ENCODE results near the gene NUMA1.

The NUMA1 gene, protein sequence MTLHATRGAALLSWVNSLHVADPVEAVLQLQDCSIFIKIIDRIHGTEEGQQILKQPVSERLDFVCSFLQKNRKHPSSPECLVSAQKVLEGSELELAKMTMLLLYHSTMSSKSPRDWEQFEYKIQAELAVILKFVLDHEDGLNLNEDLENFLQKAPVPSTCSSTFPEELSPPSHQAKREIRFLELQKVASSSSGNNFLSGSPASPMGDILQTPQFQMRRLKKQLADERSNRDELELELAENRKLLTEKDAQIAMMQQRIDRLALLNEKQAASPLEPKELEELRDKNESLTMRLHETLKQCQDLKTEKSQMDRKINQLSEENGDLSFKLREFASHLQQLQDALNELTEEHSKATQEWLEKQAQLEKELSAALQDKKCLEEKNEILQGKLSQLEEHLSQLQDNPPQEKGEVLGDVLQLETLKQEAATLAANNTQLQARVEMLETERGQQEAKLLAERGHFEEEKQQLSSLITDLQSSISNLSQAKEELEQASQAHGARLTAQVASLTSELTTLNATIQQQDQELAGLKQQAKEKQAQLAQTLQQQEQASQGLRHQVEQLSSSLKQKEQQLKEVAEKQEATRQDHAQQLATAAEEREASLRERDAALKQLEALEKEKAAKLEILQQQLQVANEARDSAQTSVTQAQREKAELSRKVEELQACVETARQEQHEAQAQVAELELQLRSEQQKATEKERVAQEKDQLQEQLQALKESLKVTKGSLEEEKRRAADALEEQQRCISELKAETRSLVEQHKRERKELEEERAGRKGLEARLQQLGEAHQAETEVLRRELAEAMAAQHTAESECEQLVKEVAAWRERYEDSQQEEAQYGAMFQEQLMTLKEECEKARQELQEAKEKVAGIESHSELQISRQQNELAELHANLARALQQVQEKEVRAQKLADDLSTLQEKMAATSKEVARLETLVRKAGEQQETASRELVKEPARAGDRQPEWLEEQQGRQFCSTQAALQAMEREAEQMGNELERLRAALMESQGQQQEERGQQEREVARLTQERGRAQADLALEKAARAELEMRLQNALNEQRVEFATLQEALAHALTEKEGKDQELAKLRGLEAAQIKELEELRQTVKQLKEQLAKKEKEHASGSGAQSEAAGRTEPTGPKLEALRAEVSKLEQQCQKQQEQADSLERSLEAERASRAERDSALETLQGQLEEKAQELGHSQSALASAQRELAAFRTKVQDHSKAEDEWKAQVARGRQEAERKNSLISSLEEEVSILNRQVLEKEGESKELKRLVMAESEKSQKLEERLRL (N-terminal part only)

GRCh38 chr11:72080326-72081183, at the start of gene NUMA1, which contains the start of gene LRRC51:
Gene NUMA1, minus strand, starts transcription at chr11:72080542. Its CDS starts 44,599 bp downstream, at chr11:72035943.
Gene LRRC51, plus strand, starts transcription at chr11:72080850. Its CDS starts 8,234 bp downstream, at chr11:72089084.
- peak; percentile 100 for DNase-seq

GRCh38 chr11:72129381-72129780, 49.0 kb upstream of the NUMA1 start:
- no peak for DNase-seq

DNA sequence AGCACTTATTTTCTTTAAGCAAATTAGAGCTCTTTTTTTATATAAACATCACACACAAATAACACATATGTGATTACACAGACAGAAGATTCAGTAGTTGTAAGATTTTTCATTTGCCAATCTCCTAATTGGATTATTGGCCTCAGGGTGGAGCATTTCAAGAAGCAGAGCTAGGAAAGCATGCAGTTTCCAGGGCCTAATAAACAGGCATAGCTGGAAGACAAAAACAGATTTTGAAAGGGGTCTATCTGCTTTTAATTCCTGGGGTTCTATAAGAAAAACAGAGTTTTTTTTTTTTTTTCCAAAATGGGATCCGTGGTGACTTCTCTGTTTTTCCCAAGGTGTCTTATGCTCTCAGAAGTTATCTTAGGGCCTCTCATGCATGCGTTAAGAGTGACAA, 47.6 kb upstream of the NUMA1 start:
- DNase-seq: no peak

GRCh38 chr11:72125956-72126355, 45.6 kb upstream of the NUMA1 start:
- no peak for DNase-seq

- no peak for DNase-seq
These were observed 43.7 kb upstream of the NUMA1 start for GRCh38 chr11:72124046-72124445.

DNA sequence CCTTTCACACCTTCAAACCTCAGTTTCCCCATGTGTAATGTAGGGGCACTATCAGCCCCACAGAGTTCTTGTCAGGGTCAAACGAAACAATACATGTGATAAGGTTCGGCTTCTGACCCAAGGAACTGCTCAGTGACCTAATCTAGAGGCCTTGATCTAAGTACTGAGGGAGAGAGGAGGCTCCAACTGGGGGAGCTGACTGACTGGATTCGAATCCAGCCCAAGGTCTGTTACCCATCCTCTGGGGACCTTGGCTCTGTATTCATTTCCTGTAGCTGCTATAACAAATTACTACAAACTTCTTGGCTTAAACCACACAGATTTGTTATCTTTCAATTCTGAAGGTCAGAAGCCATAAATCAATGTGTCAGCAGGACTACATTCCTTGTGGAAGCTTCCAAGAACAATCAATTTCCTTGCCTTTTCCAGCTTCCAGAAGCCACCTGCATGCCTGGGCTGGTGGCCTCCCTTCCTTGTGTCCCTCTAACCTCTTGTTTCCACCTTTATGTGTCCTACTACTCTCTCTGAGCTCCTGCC, 42.8 kb upstream of the NUMA1 start:
- DNase-seq: no peak

DNA sequence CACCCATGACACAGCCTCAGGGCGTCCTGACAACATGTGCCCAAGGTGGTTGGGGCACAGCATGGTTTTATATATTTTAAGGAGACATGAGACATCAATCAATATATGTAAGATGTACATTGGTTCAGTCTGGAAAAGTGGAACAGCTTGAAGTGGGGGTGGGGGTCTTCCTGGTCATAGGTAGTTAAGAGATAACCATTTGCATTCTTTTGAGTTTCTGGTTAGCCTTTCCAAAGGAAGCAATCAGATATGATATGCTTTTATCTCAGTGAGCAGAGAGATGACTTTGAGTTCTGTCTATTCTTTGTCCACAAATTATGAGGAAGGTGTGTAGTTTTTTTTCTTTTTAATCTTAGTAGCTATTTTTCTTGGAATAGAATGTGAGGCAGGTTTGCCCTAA, 42.3 kb upstream of the NUMA1 start:
- no peak for DNase-seq

GRCh38 chr11:72120930-72121329, 40.6 kb upstream of the NUMA1 start:
- no peak for DNase-seq

GRCh38 chr11:72119198-72119597, 38.9 kb upstream of the NUMA1 start:
- no peak for DNase-seq

DNA sequence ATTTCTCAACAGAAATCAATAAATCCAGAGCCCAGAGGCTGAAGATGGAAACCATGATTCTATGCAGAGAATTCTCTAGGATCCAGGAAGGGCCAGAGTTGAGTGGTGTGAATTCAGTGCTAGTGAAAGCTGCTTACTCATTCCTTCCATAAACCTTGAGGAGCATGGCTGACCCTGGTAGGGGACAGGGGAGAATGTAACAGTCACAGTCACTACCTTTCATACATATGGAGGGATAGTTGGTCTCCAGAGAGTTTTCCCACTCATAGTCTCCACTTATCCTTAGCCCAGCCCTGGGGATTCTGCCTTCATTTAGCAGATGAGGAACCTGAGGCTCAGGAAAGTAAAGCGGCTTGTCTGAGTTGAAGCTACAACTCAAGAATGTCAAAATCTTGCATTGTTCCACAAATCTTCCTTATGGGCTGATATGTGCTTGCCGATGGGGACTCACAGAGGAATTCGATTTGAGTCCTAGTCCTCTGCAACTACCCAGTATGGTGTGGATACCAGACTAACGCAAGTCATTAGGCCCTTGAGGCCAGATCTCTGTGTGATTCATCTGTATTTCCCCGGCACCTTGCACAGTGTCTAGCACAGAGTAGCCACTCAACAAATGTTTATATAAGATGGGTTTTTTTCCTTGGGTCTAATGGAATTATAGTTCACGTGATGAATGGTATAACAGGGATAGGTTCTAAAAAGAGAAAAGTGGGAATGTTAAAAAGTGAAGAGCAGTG, 35.8 kb upstream of the NUMA1 start:
- DNase-seq: no peak

- DNase-seq: no peak
These were observed 34.2 kb upstream of the NUMA1 start for GRCh38 chr11:72114570-72114969.

GRCh38 chr11:72112978-72113808, 32.9 kb upstream of the NUMA1 start:
- no peak for DNase-seq

DNA sequence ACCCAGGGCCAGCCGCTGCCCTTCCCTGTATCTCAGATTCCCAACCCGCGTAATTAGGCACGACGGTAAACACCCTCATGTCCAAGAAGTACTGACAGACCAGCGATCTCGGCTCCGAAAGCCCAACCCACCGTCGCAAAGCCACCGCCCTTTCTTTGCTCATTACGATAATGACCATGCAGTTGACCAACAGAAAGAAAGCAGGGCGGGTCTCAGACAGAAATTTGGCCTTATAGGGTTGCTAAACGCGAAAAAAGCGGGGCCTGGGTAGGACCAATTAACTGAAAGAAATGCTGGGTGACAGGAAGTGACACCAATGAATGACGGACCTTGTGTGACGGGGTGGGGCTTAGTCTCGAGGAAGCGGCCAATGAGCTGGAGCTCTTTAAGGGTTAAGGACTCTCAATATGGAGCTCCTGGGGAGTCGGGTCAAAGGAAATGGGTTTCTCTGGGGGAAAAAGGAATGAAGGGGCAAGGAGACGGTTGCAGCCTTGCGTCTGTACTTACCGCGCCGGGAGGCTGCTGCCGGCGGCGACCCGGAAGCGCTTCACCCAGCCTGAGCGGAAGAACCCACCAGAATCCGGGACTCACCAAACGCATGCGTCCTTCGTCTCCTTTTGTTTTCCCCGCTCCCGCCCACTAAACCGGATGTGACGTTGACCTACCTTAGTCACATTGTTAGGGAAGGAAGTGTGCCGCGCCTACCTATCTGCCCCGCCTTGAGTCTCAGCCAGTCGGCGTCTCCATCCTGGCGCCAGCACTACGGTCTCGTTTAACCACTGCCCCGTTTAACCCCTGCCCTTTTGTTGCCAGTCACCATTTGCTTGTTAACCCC, 32.0 kb upstream of the NUMA1 start, which contains the start of gene ANAPC15:
ANAPC15 (minus strand) TSS at position 553 of the 835 bp plus-strand sequence. CDS start 1,419 bp downstream, outside the sequence.
- peak; percentile 100 for DNase-seq

- DNase-seq: no peak
These were observed 31.2 kb upstream of the NUMA1 start for GRCh38 chr11:72111300-72112142.

DNA sequence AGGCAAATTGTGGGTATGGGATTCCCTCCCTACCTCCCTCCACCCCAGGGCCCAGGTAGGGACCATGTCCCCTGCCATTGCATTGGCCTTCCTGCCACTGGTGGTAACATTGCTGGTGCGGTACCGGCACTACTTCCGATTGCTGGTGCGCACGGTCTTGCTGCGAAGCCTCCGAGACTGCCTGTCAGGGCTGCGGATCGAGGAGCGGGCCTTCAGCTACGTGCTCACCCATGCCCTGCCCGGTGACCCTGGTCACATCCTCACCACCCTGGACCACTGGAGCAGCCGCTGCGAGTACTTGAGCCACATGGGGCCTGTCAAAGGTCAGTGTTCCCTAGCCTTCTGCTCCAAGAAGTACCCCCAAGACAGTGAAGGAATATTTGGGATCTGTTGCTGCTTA, 25.5 kb upstream of the NUMA1 start, which contains the start of gene TOMT:
TOMT (plus strand) TSS at position 37 of the 400 bp plus-strand sequence; CDS start at position 65, 28 bp downstream.
- no peak for DNase-seq

- no peak for DNase-seq
These were observed 23.4 kb upstream of the NUMA1 start for GRCh38 chr11:72103754-72104167.

- DNase-seq: peak; percentile 99
These were observed 22.8 kb upstream of the NUMA1 start, which contains the start of gene LAMTOR1 for GRCh38 chr11:72102946-72103753. Gene LAMTOR1, minus strand, starts transcription at chr11:72103297. Its CDS starts 73 bp downstream, at chr11:72103224.
